HFF-Myc (cell line): ENCODE measurements around the gene ACTN4.

ENCODE experiments used
- DNase-seq: peaks from one replicate; pipeline ENCODE4 v3.0.0-alpha.2; 2011; ENCODE audit warnings: low read depth; ENCODE audit errors: extremely low read depth
- H3K4me3 ChIP-seq: replicated peaks from 2 replicates; pipeline ENCODE4 v1.5.1; 2011; ENCODE audit warnings: low read depth, mild to moderate bottlenecking, control low read depth, low read length
- CTCF ChIP-seq: IDR thresholded peaks from 2 replicates; pipeline ENCODE4 v1.5.1; 2012; ENCODE audit warnings: mild to moderate bottlenecking, low read depth, low read length, control low read depth; ENCODE audit errors: missing control alignments

Gene ACTN4

DNA sequence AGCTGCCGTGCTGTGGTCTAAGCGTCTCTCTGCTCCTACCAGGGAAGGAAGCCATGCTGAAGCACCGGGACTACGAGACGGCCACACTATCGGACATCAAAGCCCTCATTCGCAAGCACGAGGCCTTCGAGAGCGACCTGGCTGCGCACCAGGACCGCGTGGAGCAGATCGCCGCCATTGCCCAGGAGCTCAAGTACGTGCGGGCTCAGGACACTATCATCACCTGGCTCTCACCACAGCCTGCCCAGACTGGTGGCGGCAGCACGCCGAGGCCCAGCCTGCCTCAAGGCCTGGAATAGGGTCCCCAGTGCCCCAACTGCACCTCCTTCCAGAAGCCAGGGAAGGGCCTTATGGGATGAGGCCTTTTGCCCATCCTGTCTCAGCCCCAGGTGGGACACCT lies 74.0 kb downstream of the ACTN4 start:
- TF ChIP-seq CTCF, result no peak
- no peak for DNase-seq

GRCh38 chr19:38721979-38722773 lies 74.7 kb downstream of the ACTN4 start:
- no peak for DNase-seq
- TF ChIP-seq CTCF, result no peak
- no peak overlapping the region for H3K4me3 ChIP-seq

More for the DNA sequence above, 74.0 kb downstream of the ACTN4 start:
- H3K4me3 ChIP-seq, result no peak overlapping the region

- TF ChIP-seq CTCF, result no peak
- DNase-seq, result no peak
- H3K4me3 ChIP-seq, result no peak overlapping the region
These were observed 75.6 kb downstream of the ACTN4 start for GRCh38 chr19:38722947-38723605.

- TF ChIP-seq CTCF, result no peak
- no peak for DNase-seq
- H3K4me3 ChIP-seq, result no peak overlapping the region
These were observed 76.1 kb downstream of the ACTN4 start for GRCh38 chr19:38723606-38723965.

- TF ChIP-seq CTCF, result no peak
- no peak for DNase-seq
- no peak overlapping the region for H3K4me3 ChIP-seq
These were observed 76.8 kb downstream of the ACTN4 start for GRCh38 chr19:38723990-38724854.

DNA sequence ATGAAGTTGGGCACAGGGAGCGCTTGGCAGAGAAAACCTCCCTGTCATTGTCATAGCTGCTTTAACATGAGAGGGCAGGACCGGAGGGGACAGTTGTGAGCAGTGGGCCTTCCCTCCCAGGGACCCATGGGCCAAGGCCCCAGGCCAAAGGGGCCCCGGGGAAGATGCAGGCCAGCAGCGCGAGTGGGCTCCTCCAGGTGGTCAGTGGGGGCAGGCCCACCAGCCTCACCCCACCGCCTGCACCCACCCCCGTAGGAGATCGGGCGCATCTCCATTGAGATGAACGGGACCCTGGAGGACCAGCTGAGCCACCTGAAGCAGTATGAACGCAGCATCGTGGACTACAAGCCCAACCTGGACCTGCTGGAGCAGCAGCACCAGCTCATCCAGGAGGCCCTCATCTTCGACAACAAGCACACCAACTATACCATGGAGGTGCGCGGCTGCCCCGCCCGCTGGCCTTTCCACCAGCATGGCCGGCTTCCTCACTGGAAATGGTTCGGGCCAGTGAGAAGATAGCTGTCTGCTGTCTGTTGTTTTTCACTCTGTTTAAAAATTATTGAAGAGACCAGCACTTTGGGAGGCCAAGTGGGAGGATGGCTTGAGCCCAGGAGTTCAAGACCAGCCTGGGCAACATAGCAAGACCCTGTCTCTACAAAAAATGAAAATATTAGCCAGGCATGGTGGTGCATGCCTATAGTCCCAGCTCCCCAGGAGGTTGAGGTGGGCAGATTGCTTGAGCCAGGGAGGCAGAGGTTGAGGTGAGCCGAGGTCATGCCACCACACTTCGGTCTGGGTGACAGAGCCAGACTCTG lies 78.2 kb downstream of the ACTN4 start:
- H3K4me3 ChIP-seq, result no peak overlapping the region
- TF ChIP-seq CTCF, result no peak
- DNase-seq, result no peak
